ENCODE data around the gene CNPY1.

CNPY1 gene

GRCh38 chr7:155545348-155545747 lies 1.0 kb downstream of the CNPY1 start:
- no peak for DNase-seq (ENCODE audit: low read depth in 2 of 2)

GRCh38 chr7:155544485-155544884 lies 1.9 kb downstream of the CNPY1 start:
- no peak for TF ChIP-seq CTCF (IDR thresholded peaks at IDR 0.05; ENCODE audit: low read depth, low read length)
- no peak for DNase-seq (ENCODE audit: low read depth in 2 of 2)
- H3K4me3 ChIP-seq (replicated peaks in 1 of 2; ENCODE audit: low read depth in 2 of 2, low read length in 2 of 2): no peak overlapping the region

More at GRCh38 chr7:155545348-155545747, 1.0 kb downstream of the CNPY1 start:
- no peak overlapping the region for H3K4me3 ChIP-seq (replicated peaks in 1 of 2; ENCODE audit: low read depth in 2 of 2, low read length in 2 of 2)
- TF ChIP-seq CTCF (IDR thresholded peaks at IDR 0.05; ENCODE audit: low read depth, low read length): no peak

- DNase-seq (ENCODE audit: low read depth in 2 of 2): no peak
- TF ChIP-seq CTCF (IDR thresholded peaks at IDR 0.05; ENCODE audit: low read depth, low read length): no peak
- H3K4me3 ChIP-seq (replicated peaks in 1 of 2; ENCODE audit: low read depth in 2 of 2, low read length in 2 of 2): no peak overlapping the region
Observed at GRCh38 chr7:155543926-155544325, 2.4 kb downstream of the CNPY1 start.

- H3K4me3 ChIP-seq (replicated peaks in 1 of 2; ENCODE audit: low read depth in 2 of 2, low read length in 2 of 2): no peak overlapping the region
- no peak for TF ChIP-seq CTCF (IDR thresholded peaks at IDR 0.05; ENCODE audit: low read depth, low read length)
- DNase-seq (ENCODE audit: low read depth in 2 of 2): peak; percentile 1 to 12
Observed at GRCh38 chr7:155543011-155543876, 3.1 kb downstream of the CNPY1 start.

GRCh38 chr7:155541986-155542675 lies 4.2 kb downstream of the CNPY1 start:
- H3K4me3 ChIP-seq (replicated peaks in 1 of 2; ENCODE audit: low read depth in 2 of 2, low read length in 2 of 2): no peak overlapping the region
- no peak for TF ChIP-seq CTCF (IDR thresholded peaks at IDR 0.05; ENCODE audit: low read depth, low read length)
- no peak for DNase-seq (ENCODE audit: low read depth in 2 of 2)

GRCh38 chr7:155540553-155540952 lies 5.8 kb downstream of the CNPY1 start:
- no peak for DNase-seq (ENCODE audit: low read depth in 2 of 2)
- no peak overlapping the region for H3K4me3 ChIP-seq (replicated peaks in 1 of 2; ENCODE audit: low read depth in 2 of 2, low read length in 2 of 2)
- no peak for TF ChIP-seq CTCF (IDR thresholded peaks at IDR 0.05; ENCODE audit: low read depth, low read length)
